ENCODE measurements around the gene ZBTB24. TPM values are rescaled to one million over a fixed set of nuclear protein-coding genes. Genes with fewer than 3 reads are reported as not detected.
"Not testable (repeated sequence)": the region's sequence is repeated elsewhere in the genome, so short reads cannot be mapped to it uniquely, and the experiment has no call there.

The ZBTB24 gene
- total and polyA plus RNA-seq, 2 donors: 9.2 TPM

DNA sequence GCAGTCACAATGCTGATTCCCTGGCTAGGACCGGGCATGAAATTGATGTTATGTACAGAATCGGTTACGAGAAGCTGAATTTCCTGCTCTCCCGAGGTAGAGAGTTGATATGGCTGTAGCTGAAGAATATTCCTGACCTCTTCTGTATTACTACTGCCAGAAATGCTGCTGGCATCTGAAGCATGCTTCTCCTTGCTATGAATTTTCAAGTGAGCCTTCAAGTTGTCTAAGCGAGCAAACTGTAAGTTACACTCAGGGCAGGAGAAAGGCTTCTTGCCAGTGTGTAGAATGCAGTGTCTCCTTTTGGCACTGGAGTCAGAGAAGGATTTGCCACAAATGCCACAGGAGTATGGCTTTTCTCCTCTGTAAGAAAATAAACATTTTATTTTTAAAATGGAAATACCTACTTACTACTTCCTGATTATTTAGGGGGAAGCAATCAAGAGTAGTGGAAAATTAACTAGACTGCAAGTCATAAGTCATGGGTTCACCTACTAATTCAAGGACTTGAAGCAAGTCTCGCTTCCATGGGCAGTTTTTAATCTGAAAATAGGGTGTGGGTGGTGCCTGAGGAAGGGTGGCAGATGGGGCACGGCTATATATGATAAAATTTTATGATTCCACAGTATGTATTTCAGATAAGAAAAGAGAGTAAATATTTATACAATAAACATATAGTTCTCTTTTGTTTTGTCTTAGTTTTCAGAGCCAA lies 16.7 kb downstream of the ZBTB24 start:
- Histone ChIP-seq H3K27me3 (ENCODE audit: control insufficient read depth in 2 of 2, insufficient read depth in 1 of 2, low read length in 1 of 2) (no peaks in the 10 kb centered on the region), H3K27ac (ENCODE audit: low read depth in 1 of 2, low read length in 1 of 2) (no peak overlapping the region), H3K4me1 (ENCODE audit: control insufficient read depth in 2 of 2, insufficient read depth in 2 of 2, low read length in 2 of 2) (peaks cover 3 to 8% of the 10 kb centered on the region in 2 donors), H3K36me3 (ENCODE audit: control insufficient read depth in 2 of 2, insufficient read depth in 2 of 2, low read length in 1 of 2) (peaks cover 26 to 69% of the 10 kb centered on the region in 2 donors), H3K9me3 (ENCODE audit: control insufficient read depth in 2 of 2, insufficient read depth in 1 of 2, low read length in 1 of 2) (no peaks in the 10 kb centered on the region), H3K4me3 (ENCODE audit: low read length in 2 of 2) (no peak overlapping the region)
- WGBS: 98% methylated on average over 7 of the region's 7 CpGs
- DNase-seq (ENCODE audit: low read depth in 6 of 9, low spot score in 9 of 9): no peak

DNA sequence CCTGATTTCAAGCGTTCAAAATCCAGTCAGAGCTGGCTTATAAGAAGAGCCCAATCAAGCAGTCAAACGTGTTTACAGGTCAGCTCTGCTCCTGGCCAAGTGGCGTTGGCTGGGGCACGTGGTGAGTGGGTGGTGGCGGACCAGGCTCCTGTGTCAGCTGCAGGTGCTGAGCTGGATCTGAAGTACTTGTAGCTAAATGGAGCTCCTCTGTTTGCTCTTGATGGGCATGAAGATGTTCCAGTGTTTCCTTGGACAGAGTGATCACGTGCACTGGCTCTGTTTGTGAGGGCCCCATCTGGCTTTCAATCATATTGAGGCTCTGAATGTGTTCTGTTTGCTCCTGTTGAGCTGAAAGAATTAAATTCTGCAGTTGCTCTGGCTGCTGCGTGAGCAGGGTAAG lies 17.2 kb downstream of the ZBTB24 start:
- H3K4me3 ChIP-seq (ENCODE audit: low read length in 2 of 2): no peak overlapping the region
- H3K27ac ChIP-seq (ENCODE audit: low read depth in 1 of 2, low read length in 1 of 2): no peak overlapping the region
- no peaks in the 10 kb centered on the region for H3K27me3 ChIP-seq (ENCODE audit: control insufficient read depth in 2 of 2, insufficient read depth in 1 of 2, low read length in 1 of 2)
- 97% methylated on average over 7 of the region's 7 CpGs for WGBS
- no peaks in the 10 kb centered on the region for H3K9me3 ChIP-seq (ENCODE audit: control insufficient read depth in 2 of 2, insufficient read depth in 1 of 2, low read length in 1 of 2)
- H3K4me1 ChIP-seq (ENCODE audit: control insufficient read depth in 2 of 2, insufficient read depth in 2 of 2, low read length in 2 of 2): peaks cover 3 to 8% of the 10 kb centered on the region in 2 donors
- H3K36me3 ChIP-seq (ENCODE audit: control insufficient read depth in 2 of 2, insufficient read depth in 2 of 2, low read length in 1 of 2): peaks cover 21 to 66% of the 10 kb centered on the region in 2 donors
- DNase-seq (ENCODE audit: low read depth in 6 of 9, low spot score in 9 of 9): no peak

DNA sequence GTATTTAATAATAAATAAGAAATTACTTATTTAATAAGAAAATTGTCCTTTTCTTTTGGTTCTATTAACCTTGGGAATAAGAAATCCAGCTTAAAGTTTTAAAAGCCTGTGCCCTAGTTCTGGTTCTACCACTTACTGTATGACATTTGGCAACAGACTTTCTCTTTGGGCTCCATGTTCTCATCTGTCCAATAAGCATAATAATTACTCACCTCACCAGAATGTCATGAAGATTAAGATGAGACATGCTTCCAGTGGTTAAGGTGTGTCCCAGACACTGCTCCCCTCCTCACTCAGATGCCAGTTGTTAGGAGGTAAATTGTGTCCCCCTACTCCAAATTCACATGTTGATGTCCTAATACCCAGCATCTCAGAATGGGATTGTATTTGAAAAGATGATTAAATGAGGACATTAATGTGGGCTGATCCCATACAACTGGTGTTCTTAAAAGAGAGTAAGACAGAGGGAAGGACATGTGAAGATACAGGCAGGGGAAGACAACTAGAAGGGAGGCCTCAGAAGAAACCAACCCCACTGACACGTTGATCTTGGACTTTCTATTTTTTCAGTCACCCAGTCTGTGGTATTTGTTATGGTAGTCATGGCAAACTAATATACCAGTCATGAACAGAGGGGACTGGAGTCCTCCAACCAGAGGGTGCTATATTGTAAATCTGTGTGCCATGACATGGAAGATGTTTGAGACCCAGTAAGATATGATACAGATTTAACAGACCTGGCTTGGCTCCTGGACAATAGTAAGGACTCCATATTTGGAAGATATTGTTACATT lies 21.1 kb downstream of the ZBTB24 start:
- Histone ChIP-seq H3K27me3 (ENCODE audit: control insufficient read depth in 2 of 2, insufficient read depth in 1 of 2, low read length in 1 of 2) (no peaks in the 10 kb centered on the region), H3K9me3 (ENCODE audit: control insufficient read depth in 2 of 2, insufficient read depth in 1 of 2, low read length in 1 of 2) (no peaks in the 10 kb centered on the region), H3K27ac (ENCODE audit: low read depth in 1 of 2, low read length in 1 of 2) (no peak overlapping the region), H3K4me3 (ENCODE audit: low read length in 2 of 2) (no peak overlapping the region), H3K4me1 (ENCODE audit: control insufficient read depth in 2 of 2, insufficient read depth in 2 of 2, low read length in 2 of 2) (peaks cover 4 to 14% of the 10 kb centered on the region in 2 donors), H3K36me3 (ENCODE audit: control insufficient read depth in 2 of 2, insufficient read depth in 2 of 2, low read length in 1 of 2) (peaks cover 8 to 41% of the 10 kb centered on the region in 2 donors)
- 98% methylated on average over 1 of the region's 1 CpG for WGBS
- DNase-seq (ENCODE audit: low read depth in 6 of 9, low spot score in 9 of 9): no peak

GRCh38 chr6:109461205-109461604 lies 21.8 kb downstream of the ZBTB24 start:
- peaks cover 7 to 34% of the 10 kb centered on the region in 2 donors for H3K36me3 ChIP-seq (ENCODE audit: control insufficient read depth in 2 of 2, insufficient read depth in 2 of 2, low read length in 1 of 2)
- H3K4me3 ChIP-seq (ENCODE audit: low read length in 2 of 2); H3K9me3 ChIP-seq (ENCODE audit: control insufficient read depth in 2 of 2, insufficient read depth in 1 of 2, low read length in 1 of 2); H3K27ac ChIP-seq (ENCODE audit: low read depth in 1 of 2, low read length in 1 of 2); DNase-seq (ENCODE audit: low read depth in 6 of 9, low spot score in 9 of 9); H3K27me3 ChIP-seq (ENCODE audit: control insufficient read depth in 2 of 2, insufficient read depth in 1 of 2, low read length in 1 of 2): not testable (repeated sequence)
- 98% methylated on average over 1 of the region's 1 CpG for WGBS
- peaks cover 5 to 21% of the 10 kb centered on the region in 2 donors for H3K4me1 ChIP-seq (ENCODE audit: control insufficient read depth in 2 of 2, insufficient read depth in 2 of 2, low read length in 2 of 2)

GRCh38 chr6:109460161-109460829 lies 22.7 kb downstream of the ZBTB24 start:
- Histone ChIP-seq H3K36me3 (ENCODE audit: control insufficient read depth in 2 of 2, insufficient read depth in 2 of 2, low read length in 1 of 2) (peaks cover 0 to 25% of the 10 kb centered on the region in 2 donors), H3K9me3 (ENCODE audit: control insufficient read depth in 2 of 2, insufficient read depth in 1 of 2, low read length in 1 of 2) (no peaks in the 10 kb centered on the region), H3K27ac (ENCODE audit: low read depth in 1 of 2, low read length in 1 of 2) (no peak overlapping the region), H3K27me3 (ENCODE audit: control insufficient read depth in 2 of 2, insufficient read depth in 1 of 2, low read length in 1 of 2) (peaks cover 0 to 5% of the 10 kb centered on the region in 2 donors), H3K4me1 (ENCODE audit: control insufficient read depth in 2 of 2, insufficient read depth in 2 of 2, low read length in 2 of 2) (peaks cover 9 to 25% of the 10 kb centered on the region in 2 donors), H3K4me3 (ENCODE audit: low read length in 2 of 2) (no peak overlapping the region)
- no peak for DNase-seq (ENCODE audit: low read depth in 6 of 9, low spot score in 9 of 9)
- WGBS: 95% methylated on average over 3 of the region's 3 CpGs

GRCh38 chr6:109458774-109459531 lies 24.1 kb downstream of the ZBTB24 start:
- H3K27ac ChIP-seq (ENCODE audit: low read depth in 1 of 2, low read length in 1 of 2): peak overlapping the region; percentile 22 to 58
- peaks cover 0 to 5% of the 10 kb centered on the region in 2 donors for H3K27me3 ChIP-seq (ENCODE audit: control insufficient read depth in 2 of 2, insufficient read depth in 1 of 2, low read length in 1 of 2)
- WGBS: 4% methylated on average over 5 of the region's 5 CpGs
- no peak overlapping the region for H3K4me3 ChIP-seq (ENCODE audit: low read length in 2 of 2)
- H3K4me1 ChIP-seq (ENCODE audit: control insufficient read depth in 2 of 2, insufficient read depth in 2 of 2, low read length in 2 of 2): peaks cover 15 to 38% of the 10 kb centered on the region in 2 donors
- DNase-seq (ENCODE audit: low read depth in 6 of 9, low spot score in 9 of 9): peak in 2 of 9 donors; percentile 40 to 61
- H3K36me3 ChIP-seq (ENCODE audit: control insufficient read depth in 2 of 2, insufficient read depth in 2 of 2, low read length in 1 of 2): peaks cover 0 to 19% of the 10 kb centered on the region in 2 donors
- no peaks in the 10 kb centered on the region for H3K9me3 ChIP-seq (ENCODE audit: control insufficient read depth in 2 of 2, insufficient read depth in 1 of 2, low read length in 1 of 2)

GRCh38 chr6:109457562-109457996 lies 25.4 kb downstream of the ZBTB24 start:
- WGBS: 96% methylated on average over 6 of the region's 6 CpGs
- no peak overlapping the region for H3K4me3 ChIP-seq (ENCODE audit: low read length in 2 of 2)
- peak overlapping the region in 1 of 2 donors; percentile 31 for H3K27ac ChIP-seq (ENCODE audit: low read depth in 1 of 2, low read length in 1 of 2)
- no peak for DNase-seq (ENCODE audit: low read depth in 6 of 9, low spot score in 9 of 9)
- H3K4me1 ChIP-seq (ENCODE audit: control insufficient read depth in 2 of 2, insufficient read depth in 2 of 2, low read length in 2 of 2): peaks cover 19 to 47% of the 10 kb centered on the region in 2 donors
- no peaks in the 10 kb centered on the region for H3K9me3 ChIP-seq (ENCODE audit: control insufficient read depth in 2 of 2, insufficient read depth in 1 of 2, low read length in 1 of 2)
- peaks cover 4 to 12% of the 10 kb centered on the region in 2 donors for H3K36me3 ChIP-seq (ENCODE audit: control insufficient read depth in 2 of 2, insufficient read depth in 2 of 2, low read length in 1 of 2)
- peaks cover 0 to 5% of the 10 kb centered on the region in 2 donors for H3K27me3 ChIP-seq (ENCODE audit: control insufficient read depth in 2 of 2, insufficient read depth in 1 of 2, low read length in 1 of 2)

DNA sequence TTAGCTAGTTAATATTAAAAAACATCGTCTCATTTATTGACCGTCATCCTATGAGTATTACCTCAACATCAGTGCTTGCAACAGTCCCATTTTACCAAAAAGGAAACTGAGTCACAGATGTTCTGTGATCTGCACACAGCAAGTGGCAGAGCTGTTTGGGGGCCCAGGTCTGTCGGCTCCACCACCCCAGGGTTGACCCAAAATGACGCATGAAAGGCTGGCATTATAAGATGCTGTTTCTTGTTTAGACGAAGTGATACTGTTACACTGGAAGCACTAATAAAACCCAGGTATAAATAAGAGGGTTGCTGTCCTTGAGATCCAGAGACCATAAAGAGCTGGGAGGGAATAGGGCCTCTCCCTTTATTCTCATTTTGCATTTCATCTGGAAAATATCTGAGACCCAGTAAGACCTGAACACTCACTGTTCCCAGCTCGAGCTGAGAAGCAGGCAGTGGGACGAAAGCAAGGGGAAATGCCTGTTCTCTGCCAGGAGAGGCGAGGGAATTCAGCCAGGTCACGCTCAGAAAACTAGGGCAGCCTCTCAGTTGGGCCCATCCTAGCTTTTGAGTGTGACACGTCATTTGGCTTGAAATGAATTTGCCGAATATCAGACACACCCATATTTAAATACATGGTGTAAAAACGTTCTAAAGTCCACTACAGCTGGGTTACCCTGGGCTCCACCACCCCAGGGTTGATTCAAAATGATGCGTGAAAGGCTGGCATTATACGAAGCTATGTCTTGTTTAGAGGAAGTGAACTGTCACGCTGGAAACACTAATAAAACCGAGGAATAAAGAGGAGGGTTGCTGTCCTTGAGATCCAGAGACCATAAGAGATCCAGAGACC lies 26.1 kb downstream of the ZBTB24 start:
- H3K9me3 ChIP-seq (ENCODE audit: control insufficient read depth in 2 of 2, insufficient read depth in 1 of 2, low read length in 1 of 2): no peaks in the 10 kb centered on the region
- H3K27ac ChIP-seq (ENCODE audit: low read depth in 1 of 2, low read length in 1 of 2): peak overlapping the region in 1 of 2 donors; percentile 47
- H3K4me1 ChIP-seq (ENCODE audit: control insufficient read depth in 2 of 2, insufficient read depth in 2 of 2, low read length in 2 of 2): peaks cover 19 to 52% of the 10 kb centered on the region in 2 donors
- H3K36me3 ChIP-seq (ENCODE audit: control insufficient read depth in 2 of 2, insufficient read depth in 2 of 2, low read length in 1 of 2): peaks cover 4 to 10% of the 10 kb centered on the region in 2 donors
- H3K27me3 ChIP-seq (ENCODE audit: control insufficient read depth in 2 of 2, insufficient read depth in 1 of 2, low read length in 1 of 2): peaks cover 0 to 5% of the 10 kb centered on the region in 2 donors
- WGBS: 90% methylated on average over 16 of the region's 16 CpGs
- H3K4me3 ChIP-seq (ENCODE audit: low read length in 2 of 2): peak overlapping the region in 1 of 2 donors; percentile 91
- no peak for DNase-seq (ENCODE audit: low read depth in 6 of 9, low spot score in 9 of 9)
